Fibroblast of pulmonary artery (primary cell): ENCODE results near the gene TP53TG5.

Experiments used
- DNase-seq: peaks from one replicate; pipeline ENCODE4 v3.0.0-alpha.2; 2010; ENCODE audit warnings: low read depth
- H3K4me3 ChIP-seq: replicated peaks from 2 replicates; pipeline ENCODE4 v1.5.1; 2011; ENCODE audit warnings: low read depth, mild to moderate bottlenecking, control low read depth, low read length, moderate library complexity
- TF ChIP-seq, protein P1 (sequence below): IDR thresholded peaks from 2 replicates; pipeline ENCODE4 v1.5.1; 2011; ENCODE audit warnings: mild to moderate bottlenecking, control low read depth, low read length, inconsistent platforms; ENCODE audit errors: missing control alignments

TP53TG5 gene

DNA sequence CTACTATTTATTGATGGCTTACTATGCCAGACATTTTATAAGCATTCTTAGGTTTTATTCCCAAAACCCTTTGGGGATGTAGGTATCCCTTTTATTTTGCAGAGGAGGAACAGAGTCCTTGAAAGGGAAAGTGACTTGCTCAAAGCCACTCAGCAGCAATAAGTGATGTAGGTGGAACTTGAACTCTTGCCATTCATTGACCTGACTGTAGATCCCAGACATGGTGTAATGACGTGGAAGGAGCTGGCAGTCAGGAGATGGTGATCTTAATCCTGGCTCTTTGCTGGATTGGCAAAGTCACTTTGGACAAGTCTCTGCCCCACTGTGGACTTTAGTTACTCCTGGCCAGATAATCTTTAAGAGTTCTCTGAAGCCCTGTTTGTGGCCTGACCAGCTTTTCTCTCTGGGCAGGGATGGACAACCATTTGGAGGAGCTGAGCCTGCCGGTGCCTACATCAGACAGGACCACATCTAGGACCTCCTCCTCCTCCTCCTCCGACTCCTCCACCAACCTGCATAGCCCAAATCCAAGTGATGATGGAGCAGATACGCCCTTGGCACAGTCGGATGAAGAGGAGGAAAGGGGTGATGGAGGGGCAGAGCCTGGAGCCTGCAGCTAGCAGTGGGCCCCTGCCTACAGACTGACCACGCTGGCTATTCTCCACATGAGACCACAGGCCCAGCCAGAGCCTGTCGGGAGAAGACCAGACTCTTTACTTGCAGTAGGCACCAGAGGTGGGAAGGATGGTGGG lies 31.6 kb upstream of the TP53TG5 start:
- no peak overlapping the region for H3K4me3 ChIP-seq
- DNase-seq: no peak
- TF ChIP-seq, protein P1, sequence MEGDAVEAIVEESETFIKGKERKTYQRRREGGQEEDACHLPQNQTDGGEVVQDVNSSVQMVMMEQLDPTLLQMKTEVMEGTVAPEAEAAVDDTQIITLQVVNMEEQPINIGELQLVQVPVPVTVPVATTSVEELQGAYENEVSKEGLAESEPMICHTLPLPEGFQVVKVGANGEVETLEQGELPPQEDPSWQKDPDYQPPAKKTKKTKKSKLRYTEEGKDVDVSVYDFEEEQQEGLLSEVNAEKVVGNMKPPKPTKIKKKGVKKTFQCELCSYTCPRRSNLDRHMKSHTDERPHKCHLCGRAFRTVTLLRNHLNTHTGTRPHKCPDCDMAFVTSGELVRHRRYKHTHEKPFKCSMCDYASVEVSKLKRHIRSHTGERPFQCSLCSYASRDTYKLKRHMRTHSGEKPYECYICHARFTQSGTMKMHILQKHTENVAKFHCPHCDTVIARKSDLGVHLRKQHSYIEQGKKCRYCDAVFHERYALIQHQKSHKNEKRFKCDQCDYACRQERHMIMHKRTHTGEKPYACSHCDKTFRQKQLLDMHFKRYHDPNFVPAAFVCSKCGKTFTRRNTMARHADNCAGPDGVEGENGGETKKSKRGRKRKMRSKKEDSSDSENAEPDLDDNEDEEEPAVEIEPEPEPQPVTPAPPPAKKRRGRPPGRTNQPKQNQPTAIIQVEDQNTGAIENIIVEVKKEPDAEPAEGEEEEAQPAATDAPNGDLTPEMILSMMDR: no peak

DNA sequence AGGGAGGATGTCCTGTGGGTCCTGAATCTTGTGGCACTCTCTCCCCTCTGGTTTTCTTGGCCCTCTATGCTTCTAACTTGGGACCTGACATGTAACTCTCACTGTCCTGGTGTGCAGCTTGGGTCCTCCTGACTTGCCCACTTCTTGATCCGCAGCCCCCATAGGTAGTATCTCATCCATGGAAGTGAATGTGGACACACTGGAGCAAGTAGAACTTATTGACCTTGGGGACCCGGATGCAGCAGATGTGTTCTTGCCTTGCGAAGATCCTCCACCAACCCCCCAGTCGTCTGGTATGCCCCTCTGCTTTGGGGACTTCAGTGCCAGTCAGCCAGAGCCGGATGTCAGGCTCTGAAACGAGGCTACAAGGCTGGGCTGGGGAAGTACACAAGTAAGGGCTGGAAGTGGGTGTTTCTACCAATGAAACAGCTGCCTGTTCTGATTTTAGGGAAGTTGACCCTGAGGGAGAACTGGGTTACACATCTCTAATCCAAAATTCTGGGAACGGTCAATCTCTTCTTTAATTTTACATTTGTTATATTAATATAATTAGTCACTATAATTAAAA lies 30.6 kb upstream of the TP53TG5 start:
- DNase-seq: no peak
- no peak overlapping the region for H3K4me3 ChIP-seq
- TF ChIP-seq, protein P1: no peak

DNA sequence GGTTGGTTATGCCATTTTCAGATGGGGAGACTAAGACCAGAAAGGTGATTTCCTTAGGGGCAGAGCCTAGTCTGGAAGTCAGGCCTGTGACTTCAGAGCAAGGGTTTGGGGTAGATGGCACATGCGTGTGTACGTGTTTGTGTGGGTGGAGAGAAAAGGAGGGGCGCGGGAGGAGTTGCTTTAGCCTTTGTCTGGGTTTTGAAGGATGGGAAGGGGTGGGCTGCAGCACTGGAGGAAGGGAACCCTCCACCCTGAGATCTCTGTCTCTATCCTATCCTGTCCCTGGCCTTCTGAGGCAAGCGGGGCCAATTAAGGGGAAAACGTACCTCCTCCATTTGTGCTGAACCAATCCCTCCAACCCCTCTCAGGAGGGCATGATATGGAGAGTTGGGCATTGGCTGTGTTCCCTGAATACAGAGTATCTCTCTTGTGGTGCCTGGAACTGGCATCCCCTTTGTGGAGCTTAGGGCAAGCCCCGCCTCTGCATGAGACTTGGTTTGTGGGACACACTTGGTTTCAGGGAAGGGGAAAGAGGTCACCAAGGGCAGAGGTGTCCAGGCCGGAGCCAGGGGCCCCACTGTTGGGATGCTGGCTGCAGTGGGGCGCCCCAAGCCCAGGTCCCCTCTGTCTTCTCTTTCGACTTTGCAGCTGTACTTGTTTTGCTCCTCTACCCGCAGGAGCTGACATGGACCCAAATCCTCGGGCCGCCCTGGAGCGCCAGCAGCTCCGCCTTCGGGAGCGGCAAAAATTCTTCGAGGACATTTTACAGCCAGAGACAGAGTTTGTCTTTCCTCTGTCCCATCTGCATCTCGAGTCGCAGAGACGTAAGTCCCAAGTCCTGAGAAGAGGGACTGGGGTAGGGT lies 29.9 kb upstream of the TP53TG5 start, which contains the start of gene DBNDD2:
DBNDD2 (plus strand) TSS at position 507 of the 863 bp plus-strand sequence; CDS start at position 686, 179 bp downstream.
- DNase-seq: no peak
- H3K4me3 ChIP-seq: peak within 1 kb of the TSS; percentile 57
- TF ChIP-seq, protein P1: no peak

DNA sequence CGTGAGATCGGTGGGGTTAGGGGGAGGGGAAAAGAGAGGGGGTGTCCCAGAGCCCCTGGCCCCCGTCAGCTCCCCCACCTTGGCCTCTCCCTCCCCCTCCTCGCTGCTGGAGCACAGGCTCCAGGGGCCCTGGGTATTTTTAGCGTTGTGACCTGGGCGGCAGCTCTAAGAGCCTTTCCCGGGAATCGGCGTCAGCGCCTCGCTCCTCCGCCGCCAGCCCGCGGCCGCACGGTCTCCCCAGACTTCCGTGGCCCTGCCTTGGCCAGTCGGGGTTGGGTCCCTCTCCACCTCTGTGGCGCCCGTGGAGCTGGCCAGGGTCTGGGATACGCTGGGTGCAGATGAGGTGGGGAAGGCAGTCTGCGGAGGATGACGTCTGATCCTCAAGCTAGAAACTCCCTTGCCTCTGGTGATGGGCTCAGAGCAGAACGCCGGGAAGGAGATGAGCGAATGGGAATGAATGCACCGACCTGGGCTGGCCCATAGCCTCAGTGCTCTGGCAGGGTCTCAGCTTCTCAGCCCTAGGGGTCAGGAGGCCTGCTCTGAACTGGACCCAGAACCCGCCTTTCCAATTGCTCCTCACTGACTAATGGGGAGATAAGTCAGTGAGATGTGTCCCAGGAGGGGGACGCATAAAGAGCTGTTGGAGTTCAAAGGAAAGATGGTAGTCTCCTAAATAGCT lies 29.1 kb upstream of the TP53TG5 start:
- TF ChIP-seq, protein P1: no peak
- H3K4me3 ChIP-seq: peak overlapping the region; percentile 57
- peak; percentile 31 for DNase-seq

DNA sequence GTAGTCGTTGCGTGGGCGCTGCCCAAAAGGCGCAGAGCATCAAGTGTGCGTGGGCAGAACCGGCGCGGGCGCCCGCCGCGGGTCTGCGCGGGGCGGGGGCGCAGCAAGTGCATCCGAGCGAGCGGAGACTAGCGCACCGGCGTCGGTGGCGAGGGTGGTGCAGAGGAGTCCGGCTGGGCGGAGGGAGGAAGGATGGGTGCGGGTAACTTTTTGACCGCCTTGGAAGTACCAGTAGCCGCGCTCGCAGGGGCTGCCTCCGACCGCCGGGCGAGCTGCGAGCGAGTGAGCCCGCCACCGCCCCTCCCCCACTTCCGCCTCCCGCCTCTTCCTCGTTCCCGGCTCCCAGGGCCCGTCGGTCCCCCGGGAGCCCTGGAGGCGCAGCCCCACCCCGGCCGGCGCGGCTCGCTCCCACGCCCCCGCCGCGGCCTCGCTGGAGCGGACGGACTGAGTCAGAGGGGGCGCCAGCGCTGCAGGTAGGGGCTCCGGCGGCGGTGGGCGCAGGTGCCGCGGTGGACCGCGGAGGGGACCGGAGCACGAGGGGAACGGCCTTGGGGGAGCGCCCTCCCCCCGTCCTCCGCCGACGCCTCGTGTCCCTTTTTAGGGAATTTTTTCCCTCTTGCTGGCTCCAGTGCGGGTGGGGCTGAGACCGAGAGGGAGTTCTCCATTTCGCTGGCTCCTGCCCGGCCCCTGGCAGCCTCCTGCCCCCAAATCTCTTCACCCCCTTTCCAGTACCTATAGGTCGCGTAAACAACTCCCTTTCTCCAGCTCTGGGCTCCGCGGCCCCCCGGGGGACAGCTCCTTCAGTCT lies 28.3 kb upstream of the TP53TG5 start:
- peak overlapping the region; percentile 57 for H3K4me3 ChIP-seq
- TF ChIP-seq, protein P1: no peak
- peak; percentile 24 for DNase-seq

DNA sequence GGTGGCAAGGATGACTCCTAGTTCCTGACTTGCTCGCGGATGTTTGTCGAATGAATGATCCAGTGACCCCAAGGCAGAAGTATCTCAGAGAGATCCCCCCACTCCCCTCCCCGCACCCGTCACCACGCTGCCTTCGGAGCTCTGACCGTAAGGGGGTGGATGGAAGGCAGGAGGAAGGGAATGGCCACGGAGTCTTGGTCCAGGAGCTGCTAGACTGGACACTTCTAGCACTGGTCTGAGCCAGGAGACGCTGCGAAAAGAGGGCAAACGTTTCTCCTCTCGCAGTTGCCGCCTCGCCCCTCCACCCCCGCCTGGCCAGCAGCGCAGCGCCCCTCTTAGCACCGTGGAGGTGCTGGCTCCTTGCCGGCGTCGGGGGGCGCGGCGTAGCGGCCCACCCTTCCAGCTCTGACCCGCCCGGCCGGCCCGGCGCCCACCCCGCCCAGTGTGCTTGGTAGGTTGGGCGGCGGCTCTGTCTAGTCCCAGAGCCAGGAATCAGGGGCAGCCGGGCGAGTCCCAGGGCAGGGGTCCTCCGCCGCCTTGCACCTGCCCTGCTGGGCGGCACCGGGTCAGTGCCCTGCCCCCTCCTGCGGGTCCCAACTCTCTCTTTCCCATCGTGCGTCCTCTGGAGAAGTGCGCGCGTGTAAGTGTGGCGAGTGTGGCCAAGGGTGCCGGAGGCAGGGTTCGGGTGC lies 27.6 kb upstream of the TP53TG5 start:
- H3K4me3 ChIP-seq: peak overlapping the region; percentile 57
- DNase-seq: no peak
- TF ChIP-seq, protein P1: no peak
